HFFc6 (cell line): ENCODE measurements around the gene CCL1. TPM values are rescaled to one million over a fixed set of nuclear protein-coding genes. Genes with fewer than 3 reads are reported as not detected.
"Not testable (repeated sequence)": the region's sequence is repeated elsewhere in the genome, so short reads cannot be mapped to it uniquely, and the experiment has no call there.

Experiments
- DNase-seq: peaks from one replicate; pipeline ENCODE4 v3.0.0-alpha.2; 2018
- H3K27ac Mint-ChIP-seq: 2 replicates; pipeline ENCODE4 v1.8.0; 2020; ENCODE audit warnings: mild to moderate bottlenecking, mixed read lengths
- H3K27me3 Mint-ChIP-seq: 2 replicates; pipeline ENCODE4 v1.8.0; 2021; ENCODE audit warnings: mild to moderate bottlenecking, moderate library complexity, mixed read lengths; ENCODE audit not compliant: insufficient read depth
- H3K36me3 Mint-ChIP-seq: 2 replicates; pipeline ENCODE4 v1.8.0; 2021; ENCODE audit warnings: low read depth, mixed read lengths
- H3K4me1 Mint-ChIP-seq: 2 replicates; pipeline ENCODE4 v1.8.0; 2020; ENCODE audit warnings: low read depth, mixed read lengths
- H3K4me3 Mint-ChIP-seq: 2 replicates; pipeline ENCODE4 v1.8.0; 2020; ENCODE audit warnings: mild to moderate bottlenecking, moderate library complexity, mixed read lengths
- H3K9me3 Mint-ChIP-seq: 2 replicates; pipeline ENCODE4 v1.8.0; 2020; ENCODE audit warnings: mild to moderate bottlenecking, mixed read lengths
- total RNA-seq, 6 experiments: library from RNA; stranded (reverse); fragmentation: NEBNext Ultra II Directional; extraction: Animal tissue kit (Norgen Biotek cat#: 25700); gene quantifications; 2 replicates in 1 of 6; 3 replicates in 5 of 6; pipeline ENCODE4 v1.2.3, GENCODE V29; 2021
- TF ChIP-seq, protein P1 (sequence below): fragments of 200-600 bp; sonication (generic); IDR thresholded peaks from 2 replicates; pipeline ENCODE4 v1.5.0; 2021; ENCODE audit warnings: antibody characterized with exemption, mild to moderate bottlenecking

Gene CCL1
- total RNA-seq, 6 experiments from 2014 or later = 0.55 TPM; not detected in 5

DNA sequence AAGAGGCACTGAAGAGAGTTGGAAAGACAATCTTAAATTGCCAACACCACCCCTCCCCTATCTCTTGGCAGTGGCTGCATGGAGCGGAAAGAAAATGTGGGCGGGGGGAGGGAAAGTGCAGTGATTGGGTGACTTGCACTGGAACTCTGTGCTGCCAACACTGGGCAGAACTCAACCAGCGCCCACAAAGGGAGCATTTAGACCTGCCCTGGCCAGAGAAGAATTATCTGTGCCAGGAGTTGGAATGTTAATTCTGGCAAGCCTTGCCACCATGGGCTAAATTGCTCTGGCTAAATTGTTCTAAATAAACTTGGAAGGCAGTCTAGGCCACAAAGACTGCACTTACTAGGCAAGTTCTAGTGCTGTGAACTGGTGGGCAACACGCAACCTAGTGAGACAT is 13.3 kb downstream of the CCL1 start:
- no peak for DNase-seq
- no peak overlapping the region for H3K4me3 Mint-ChIP-seq
- H3K27me3 Mint-ChIP-seq = peaks cover 5% of the 10 kb centered on the region
- no peaks in the 10 kb centered on the region for H3K9me3 Mint-ChIP-seq
- H3K4me1 Mint-ChIP-seq = no peaks in the 10 kb centered on the region
- H3K36me3 Mint-ChIP-seq = no peaks in the 10 kb centered on the region
- TF ChIP-seq, protein P1, sequence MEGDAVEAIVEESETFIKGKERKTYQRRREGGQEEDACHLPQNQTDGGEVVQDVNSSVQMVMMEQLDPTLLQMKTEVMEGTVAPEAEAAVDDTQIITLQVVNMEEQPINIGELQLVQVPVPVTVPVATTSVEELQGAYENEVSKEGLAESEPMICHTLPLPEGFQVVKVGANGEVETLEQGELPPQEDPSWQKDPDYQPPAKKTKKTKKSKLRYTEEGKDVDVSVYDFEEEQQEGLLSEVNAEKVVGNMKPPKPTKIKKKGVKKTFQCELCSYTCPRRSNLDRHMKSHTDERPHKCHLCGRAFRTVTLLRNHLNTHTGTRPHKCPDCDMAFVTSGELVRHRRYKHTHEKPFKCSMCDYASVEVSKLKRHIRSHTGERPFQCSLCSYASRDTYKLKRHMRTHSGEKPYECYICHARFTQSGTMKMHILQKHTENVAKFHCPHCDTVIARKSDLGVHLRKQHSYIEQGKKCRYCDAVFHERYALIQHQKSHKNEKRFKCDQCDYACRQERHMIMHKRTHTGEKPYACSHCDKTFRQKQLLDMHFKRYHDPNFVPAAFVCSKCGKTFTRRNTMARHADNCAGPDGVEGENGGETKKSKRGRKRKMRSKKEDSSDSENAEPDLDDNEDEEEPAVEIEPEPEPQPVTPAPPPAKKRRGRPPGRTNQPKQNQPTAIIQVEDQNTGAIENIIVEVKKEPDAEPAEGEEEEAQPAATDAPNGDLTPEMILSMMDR = no peak
- H3K27ac Mint-ChIP-seq = no peak overlapping the region

DNA sequence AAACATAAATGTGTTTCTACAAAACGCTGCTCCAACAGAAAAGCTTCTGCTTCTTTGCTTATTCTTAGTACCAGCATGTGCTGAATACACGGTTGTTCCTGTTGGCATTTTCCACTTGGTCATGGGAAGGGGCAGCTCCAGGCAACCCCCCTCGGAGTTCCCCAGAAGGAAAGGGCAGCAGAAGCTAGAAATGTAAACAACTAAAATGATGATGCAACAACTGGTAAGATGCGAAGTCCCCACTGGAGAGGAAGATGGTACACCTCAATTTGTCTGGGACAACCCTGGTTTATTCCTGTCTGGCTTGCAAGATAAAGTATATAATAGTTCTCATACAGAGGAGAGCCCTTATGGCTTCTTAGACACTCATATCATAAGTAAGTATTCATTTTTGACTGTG is 16.0 kb downstream of the CCL1 start:
- H3K27me3 Mint-ChIP-seq = peaks cover 5% of the 10 kb centered on the region
- no peaks in the 10 kb centered on the region for H3K9me3 Mint-ChIP-seq
- DNase-seq = no peak
- H3K36me3 Mint-ChIP-seq = no peaks in the 10 kb centered on the region
- H3K4me1 Mint-ChIP-seq = no peaks in the 10 kb centered on the region
- no peak overlapping the region for H3K27ac Mint-ChIP-seq
- no peak overlapping the region for H3K4me3 Mint-ChIP-seq
- TF ChIP-seq, protein P1 = no peak

DNA sequence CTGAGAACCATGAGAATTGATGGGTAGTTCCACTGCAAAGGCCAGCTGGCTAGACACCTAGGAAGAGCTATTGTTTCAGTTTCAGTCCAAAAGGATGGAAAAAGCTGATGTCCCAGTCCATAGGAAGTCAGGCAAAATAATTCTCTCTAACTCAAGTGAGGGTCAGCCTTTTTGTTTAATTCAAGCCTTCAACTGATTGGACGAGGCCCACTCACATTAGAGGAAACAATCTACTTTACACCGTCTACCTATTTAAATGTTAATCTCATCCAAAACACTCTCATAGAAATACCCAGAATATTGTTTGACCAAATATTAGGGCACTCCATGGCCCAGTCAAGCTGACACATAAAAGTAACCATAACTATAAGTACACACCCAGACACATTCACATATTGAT is 21.1 kb downstream of the CCL1 start:
- no peaks in the 10 kb centered on the region for H3K36me3 Mint-ChIP-seq
- DNase-seq = no peak
- TF ChIP-seq, protein P1 = no peak
- H3K4me3 Mint-ChIP-seq = no peak overlapping the region
- H3K27ac Mint-ChIP-seq = no peak overlapping the region
- no peaks in the 10 kb centered on the region for H3K9me3 Mint-ChIP-seq
- H3K27me3 Mint-ChIP-seq = peaks cover 5% of the 10 kb centered on the region
- no peaks in the 10 kb centered on the region for H3K4me1 Mint-ChIP-seq

DNA sequence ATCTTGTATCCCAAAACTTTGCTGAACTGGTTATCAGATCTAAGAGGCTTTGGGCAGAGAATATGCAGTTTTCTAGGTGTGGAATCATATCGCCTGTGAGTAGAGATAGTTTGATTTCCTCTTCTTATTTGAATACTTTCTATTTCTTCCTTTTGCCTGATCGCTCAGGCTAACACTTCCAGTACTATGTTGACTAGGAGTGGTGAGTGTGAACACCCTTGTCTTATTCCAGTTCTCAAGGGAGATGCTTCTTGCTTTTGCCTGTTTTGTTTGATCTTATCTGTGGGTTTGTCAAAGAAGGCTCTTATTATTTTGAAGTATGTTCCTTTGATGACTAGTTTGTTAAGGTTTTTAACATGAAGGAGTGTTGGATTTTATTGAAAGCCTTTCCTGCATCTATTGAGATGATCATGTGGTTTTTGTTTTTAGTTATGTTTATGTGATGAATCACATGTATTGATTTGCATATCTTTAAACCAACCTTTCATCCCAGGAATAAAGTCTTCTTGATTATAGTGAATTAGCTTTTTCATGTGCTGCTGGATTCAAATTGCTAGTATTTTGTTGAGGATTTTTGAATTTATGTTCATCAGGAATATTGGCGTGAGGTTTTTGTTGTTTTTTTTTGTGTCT is 23.8 kb downstream of the CCL1 start:
- Mint-ChIP-seq H3K27ac (no peak overlapping the region), H3K4me1 (no peaks in the 10 kb centered on the region), H3K9me3 (no peaks in the 10 kb centered on the region), H3K4me3 (no peak overlapping the region), H3K27me3 (peaks cover 2% of the 10 kb centered on the region; the same call in 1 of the 2 replicates), H3K36me3 (no peaks in the 10 kb centered on the region)
- no peak for DNase-seq
- TF ChIP-seq, protein P1 = no peak

DNA sequence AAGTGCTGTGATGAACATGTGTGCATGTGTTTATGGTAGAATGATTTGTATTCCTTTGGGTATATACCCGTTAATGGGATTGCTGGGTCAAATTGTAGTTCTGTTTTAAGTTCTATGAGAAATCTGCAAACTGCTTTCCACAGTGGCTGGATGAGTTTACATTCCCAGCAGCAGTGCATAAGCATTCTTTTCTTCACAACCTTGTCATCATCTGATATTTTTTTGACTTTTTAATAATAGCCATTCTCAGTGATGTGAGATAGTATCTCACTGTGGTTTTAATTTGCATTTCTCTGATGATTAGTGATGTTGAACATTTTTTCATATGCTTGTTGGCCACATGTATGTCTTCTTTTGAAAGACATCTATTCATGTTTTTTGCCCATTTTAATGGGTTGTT is 25.3 kb downstream of the CCL1 start:
- TF ChIP-seq, protein P1 = no peak
- Mint-ChIP-seq H3K27ac (no peak overlapping the region), H3K4me3 (no peak overlapping the region), H3K9me3 (no peaks in the 10 kb centered on the region), H3K4me1 (no peaks in the 10 kb centered on the region), H3K27me3 (peaks cover 2% of the 10 kb centered on the region; the same call in 1 of the 2 replicates), H3K36me3 (no peaks in the 10 kb centered on the region)
- no peak for DNase-seq

DNA sequence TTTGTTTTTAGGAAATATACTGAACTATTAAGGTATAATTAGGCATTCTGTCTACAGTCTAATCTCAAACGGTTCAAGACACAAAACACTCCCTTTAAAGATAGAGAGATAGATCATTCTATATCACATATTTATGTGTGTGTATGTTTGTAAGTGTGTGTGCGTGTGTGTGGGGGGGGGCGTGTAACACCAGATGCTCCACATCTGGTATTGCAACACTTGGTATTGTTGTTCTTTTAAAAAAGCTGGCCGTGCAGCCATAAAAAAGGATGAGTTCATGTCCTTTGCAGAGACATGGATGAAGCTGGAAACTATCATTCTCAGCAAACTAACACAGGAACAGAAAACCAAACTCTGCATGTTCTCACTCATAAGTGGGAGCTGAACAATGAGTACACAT is 35.5 kb downstream of the CCL1 start:
- H3K4me3 Mint-ChIP-seq, H3K27ac Mint-ChIP-seq, H3K36me3 Mint-ChIP-seq, DNase-seq, H3K27me3 Mint-ChIP-seq, H3K4me1 Mint-ChIP-seq, H3K9me3 Mint-ChIP-seq: not testable (repeated sequence)
